Measurements from ENCODE around the gene POU3F3.
A peak's percentile ranks its signal among the peaks of the same experiment; 100 is the strongest.

POU3F3 gene

DNA sequence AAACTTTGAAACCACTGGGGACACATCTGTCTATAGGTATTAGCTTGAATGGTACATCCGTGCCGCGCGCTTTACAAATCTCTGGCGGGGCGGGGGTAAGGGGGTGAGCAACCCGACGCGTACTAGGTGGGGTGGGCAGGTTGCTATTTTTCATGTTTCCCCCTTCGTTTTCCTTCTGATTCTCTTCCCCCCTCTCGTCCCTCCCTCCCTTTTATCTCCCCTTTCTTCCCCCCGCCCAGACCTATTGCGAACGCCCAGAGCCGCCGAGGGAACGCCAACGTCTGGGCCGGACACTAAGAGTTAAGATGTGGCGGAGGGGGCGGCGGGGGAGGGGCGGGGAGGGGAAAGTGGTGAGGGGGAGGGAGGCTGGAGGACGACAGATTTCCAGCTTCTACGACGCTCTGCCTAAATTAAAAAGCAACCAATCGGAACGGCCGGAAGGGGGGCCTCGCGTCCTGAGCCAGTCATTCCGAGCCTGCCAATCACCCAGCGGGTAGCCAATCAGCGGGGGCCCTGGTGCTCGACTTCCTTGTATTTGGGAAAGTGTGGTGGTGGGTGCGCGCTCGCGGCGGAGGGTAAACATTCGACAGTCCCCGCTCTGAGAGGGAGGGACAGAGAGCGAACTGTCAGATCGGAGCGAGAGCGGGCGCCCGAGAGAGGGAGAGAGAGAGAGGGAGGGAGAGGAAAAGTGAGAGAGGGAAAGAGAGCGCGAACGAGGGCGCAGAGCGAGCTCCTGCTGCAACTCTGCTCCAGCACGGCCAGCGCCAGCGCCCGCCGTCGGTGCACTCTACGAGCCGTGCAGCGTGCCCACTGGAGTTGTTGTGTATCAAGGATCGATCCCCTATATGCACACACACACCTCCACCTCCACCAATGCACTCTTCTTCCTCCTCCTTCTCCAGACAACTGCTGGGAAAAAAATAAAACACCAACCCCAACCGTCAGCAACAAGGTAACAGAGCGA is at the start of gene POU3F3:
TSS of gene POU3F3 (plus strand) at position 582 of the 964 bp plus-strand sequence. CDS start 1,396 bp downstream, outside the sequence.
- DNase-seq (ENCODE audit: low read depth in 2 of 2): peak in 1 of 2 experiments; percentile 59

DNA sequence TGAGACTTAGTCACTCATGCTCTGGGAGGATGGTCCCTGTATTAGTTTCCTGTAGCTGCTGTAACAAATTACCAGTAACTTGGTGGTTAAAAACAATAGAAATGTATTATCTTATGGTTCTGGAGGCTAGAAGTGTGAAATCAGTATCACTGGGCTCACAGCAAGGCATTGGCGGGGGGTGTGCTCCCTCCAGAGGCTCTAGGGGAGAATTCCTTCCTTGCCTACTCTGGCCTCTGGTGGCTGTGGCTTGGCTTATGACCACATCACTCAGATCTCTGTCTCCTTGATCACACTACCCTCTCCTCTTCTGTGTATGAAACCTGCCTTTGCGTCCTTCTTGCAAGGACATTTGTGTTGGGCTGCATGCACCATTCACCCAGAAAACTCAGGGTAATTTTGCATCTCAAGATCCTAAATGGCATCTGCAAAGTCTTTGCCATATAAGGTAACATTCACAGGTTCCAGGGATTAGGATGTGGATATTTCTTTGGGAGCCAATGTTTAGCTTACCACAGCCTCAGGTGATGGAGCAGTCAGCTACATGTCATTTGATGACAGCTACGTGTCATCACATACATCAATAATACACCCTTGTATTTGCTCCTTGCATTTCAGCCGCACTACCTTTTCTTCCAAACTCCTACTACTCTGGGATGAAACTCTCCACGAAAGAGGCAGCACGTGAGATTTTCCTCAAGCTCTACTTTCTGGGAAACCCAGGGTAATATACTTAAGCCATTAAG is 49.6 kb upstream of the POU3F3 start:
- DNase-seq (ENCODE audit: low read depth in 2 of 2): no peak

DNA sequence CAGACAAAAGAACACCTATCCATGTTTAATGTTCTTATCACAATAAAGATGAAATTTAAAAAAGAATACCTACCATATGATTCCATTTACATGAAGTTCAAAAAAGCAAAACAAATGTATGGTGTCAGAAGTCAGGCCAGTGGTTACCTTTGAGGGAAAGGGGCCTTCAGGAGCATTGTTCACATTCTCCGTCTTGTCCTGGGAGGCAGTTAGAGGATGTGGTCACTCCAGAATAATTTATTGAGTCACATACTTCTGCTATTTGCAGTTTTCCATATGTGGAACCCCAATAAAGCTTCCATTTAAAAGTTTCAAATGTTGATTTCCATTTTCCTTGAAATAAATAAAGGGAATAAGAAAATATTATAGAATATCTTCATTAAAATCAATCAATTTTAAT is 41.6 kb upstream of the POU3F3 start:
- no peak for DNase-seq (ENCODE audit: low read depth in 2 of 2)

DNA sequence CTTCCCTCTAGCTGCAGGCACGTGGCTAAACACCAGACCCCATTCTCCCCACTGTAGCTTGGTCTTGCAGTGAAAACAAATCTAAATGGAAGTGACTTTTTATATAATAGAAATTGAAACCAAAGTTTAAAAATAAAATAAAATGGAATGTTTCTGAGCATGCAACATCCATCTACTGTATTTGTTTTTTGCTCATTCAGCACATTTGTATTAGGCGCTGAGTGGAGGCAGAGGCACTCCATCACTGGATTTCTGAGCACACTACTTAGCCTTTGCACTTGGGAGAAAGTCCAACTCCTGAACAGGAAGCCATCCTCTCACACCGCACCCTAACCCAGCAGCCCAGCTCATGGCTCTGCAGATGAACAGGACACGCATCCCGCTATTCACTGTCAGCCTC is 37.8 kb upstream of the POU3F3 start:
- no peak for DNase-seq (ENCODE audit: low read depth in 2 of 2)

DNA sequence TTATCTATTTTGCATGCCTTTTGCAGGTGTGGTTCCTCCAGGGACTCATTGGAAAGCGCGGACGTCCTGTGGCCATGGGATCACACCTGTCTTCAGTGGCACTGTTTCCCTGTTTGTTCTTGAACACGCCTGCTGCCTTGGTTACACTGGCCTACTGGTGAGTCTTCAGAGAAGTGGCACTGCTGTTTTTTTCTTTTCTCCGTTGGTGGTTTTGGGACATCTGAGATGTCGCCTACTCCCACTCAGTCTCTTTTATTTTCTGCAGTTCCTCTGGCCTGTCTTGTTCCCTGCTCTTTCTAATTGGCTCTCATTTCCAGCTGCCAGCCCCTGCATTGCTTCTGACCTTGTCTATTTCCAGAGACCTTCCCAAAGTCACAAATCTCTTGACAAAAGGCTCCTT is 35.7 kb upstream of the POU3F3 start:
- no peak for DNase-seq (ENCODE audit: low read depth in 2 of 2)

DNA sequence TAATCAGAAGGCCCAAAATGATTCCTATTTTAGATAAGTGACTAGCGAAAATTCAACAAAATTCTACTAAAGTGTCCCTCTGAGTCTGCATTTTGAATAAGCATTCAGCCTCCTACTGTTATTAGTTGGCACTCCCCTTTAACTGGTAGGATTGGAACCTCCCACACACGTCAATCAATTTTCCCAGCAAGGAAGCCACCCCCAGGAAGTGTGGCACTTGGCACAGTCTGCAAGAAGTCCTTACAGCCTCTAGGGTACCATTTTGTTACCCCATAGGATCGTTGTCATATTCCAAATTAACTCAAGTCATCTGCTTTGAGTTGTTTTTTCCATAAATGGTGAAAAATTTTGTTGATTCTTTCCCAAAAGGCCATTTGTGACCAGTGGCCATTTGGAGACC is 33.8 kb upstream of the POU3F3 start:
- DNase-seq (ENCODE audit: low read depth in 2 of 2): no peak

DNA sequence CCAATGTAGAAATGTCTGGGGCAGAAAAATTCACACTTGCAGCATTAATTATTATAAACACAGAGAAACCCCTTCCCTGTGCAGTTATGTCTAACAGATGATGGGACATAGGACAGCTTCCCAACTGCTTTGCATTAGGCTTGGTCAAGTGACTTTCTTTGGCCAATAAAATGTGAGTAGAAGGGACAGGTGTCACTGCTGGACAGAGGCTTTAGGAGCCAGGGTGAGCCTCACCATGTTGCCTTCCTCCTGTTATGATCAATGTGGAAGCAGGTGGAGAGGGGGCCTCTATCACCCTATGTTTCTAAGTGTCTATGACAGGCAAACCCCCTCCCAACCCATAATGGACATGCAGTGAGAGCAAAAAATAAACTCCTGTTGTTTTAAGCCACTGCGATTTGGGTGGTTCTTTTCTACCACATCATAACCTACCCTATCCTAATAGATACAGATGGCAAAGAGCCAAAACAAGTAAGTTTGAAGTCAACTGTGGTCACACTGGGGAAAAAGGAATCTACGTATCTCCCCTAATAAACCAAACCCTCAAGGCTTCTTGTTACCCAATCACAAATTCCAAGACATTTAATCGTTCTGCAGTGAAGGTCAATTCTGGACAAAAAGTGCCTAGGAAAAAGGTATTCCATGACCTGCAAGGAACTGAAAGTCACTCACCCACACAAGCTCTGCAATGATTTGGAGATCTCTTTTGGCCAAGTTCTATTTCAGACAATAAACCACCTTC is 28.6 kb upstream of the POU3F3 start:
- no peak for DNase-seq (ENCODE audit: low read depth in 2 of 2)

DNA sequence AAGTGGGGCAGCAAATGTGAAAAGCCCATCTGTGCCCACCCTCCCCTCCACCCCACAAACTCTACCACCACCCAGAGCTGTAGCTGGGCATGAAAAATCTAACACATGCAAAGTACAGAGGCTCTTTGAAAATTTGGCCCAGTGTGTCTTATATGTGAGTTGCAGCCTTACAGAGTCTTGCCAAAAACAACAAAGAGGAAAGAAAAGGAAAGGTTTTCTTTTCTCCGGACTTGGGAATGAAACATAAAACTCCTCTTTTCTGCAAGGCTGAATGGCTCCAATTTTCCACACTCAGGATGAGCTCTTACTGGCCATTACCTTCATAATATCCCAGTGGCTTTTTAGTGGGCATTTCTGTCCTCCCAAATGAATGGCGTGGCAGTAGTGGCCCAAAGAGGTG is 27.9 kb upstream of the POU3F3 start:
- DNase-seq (ENCODE audit: low read depth in 2 of 2): no peak

- no peak for DNase-seq (ENCODE audit: low read depth in 2 of 2)
These were observed 22.2 kb upstream of the POU3F3 start for GRCh38 chr2:104831742-104832141.

DNA sequence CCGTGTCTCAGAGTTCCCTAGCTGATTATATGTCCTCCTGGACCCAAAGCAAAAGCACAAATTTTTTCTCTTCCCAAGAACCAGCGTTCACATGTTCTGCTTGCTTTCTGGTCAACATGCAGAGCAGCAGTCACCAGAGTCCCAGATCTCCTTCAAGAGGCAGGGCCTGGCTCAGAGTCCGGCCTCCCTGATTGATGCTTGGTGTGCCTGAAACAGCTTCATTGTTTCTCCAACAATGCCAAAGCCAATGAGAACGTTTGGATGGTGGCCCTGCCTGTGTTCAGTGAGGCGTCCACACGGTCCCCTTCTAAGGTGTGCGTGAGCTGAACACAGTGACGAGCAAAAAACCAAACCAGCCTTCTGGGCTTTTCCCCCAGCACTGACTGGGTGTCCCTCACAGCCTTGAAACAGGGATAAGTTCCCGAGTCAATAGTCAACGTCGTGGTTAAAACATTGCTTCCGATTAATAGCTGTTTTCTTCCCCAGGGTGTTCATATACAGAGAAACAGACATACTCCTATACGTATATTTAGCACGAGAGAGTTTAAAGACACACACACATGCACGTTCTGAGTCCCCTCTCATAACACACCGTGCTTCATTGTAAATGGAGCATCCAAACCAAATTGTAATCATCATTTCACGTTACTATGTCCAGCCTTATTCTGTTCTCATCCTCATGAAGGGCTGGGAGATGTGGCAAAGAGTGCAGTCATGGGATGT is 19.3 kb upstream of the POU3F3 start:
- DNase-seq (ENCODE audit: low read depth in 2 of 2): no peak

DNA sequence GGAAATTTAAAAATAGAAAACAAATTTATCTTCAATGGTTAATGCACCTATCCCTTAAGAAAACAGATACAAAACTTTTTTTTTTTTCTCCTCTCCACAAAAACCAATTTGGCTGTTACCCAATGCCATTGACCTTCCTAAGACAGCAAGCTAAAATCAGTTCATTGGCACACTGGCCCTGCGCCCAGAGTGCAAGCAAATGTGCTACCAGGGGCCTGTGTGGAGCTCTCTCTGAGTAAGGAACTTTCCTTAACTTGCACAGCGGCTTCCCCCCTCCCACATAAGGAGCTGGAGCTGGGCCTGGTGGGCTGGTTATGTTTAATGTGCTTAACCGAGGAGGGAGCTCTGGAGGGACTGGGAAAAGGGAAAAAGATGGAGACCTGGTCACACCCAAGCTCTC is 17.6 kb upstream of the POU3F3 start:
- DNase-seq (ENCODE audit: low read depth in 2 of 2): no peak

DNA sequence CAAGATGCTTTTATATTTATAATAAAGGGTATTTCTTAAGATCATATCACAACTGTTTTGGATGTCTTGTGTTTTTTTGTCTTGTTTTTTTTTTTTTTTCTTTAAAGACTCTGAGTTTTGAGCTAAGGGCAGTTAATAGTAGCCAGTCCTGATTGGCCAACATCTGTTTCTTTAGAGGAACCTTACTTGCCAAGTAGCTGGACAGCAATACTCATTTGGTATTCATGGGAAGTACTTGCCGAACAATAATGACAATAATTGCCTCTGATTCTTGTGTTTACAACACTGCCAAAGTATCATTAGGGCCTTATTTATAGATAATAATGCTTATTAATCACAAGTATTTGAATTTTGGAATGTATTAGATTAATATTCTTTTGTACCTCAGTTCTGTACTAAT is 17.1 kb upstream of the POU3F3 start:
- no peak for DNase-seq (ENCODE audit: low read depth in 2 of 2)

GRCh38 chr2:104840156-104840555 is 13.8 kb upstream of the POU3F3 start:
- DNase-seq (ENCODE audit: low read depth in 2 of 2): no peak

GRCh38 chr2:104840893-104841585 is 12.9 kb upstream of the POU3F3 start:
- no peak for DNase-seq (ENCODE audit: low read depth in 2 of 2)

DNA sequence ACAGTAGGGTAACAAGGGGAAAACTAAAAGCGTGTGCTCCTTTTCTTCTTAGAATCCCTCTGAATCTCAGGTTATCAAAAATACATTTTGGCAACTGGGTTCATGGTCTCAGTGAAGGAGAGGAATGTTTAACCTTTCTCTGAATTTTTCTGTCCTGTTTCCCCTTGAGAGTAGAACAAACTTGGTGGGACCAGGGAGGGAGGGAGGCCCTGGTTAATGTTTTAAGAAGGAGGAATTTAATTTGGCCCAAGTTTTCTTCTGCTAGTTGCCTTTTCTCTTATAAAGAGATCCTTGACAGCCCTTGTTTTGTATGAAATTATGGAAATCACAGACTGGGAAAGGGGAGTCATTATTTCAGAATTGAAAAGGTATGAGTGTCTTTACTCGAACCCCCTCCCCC is 12.2 kb upstream of the POU3F3 start:
- DNase-seq (ENCODE audit: low read depth in 2 of 2): no peak

DNA sequence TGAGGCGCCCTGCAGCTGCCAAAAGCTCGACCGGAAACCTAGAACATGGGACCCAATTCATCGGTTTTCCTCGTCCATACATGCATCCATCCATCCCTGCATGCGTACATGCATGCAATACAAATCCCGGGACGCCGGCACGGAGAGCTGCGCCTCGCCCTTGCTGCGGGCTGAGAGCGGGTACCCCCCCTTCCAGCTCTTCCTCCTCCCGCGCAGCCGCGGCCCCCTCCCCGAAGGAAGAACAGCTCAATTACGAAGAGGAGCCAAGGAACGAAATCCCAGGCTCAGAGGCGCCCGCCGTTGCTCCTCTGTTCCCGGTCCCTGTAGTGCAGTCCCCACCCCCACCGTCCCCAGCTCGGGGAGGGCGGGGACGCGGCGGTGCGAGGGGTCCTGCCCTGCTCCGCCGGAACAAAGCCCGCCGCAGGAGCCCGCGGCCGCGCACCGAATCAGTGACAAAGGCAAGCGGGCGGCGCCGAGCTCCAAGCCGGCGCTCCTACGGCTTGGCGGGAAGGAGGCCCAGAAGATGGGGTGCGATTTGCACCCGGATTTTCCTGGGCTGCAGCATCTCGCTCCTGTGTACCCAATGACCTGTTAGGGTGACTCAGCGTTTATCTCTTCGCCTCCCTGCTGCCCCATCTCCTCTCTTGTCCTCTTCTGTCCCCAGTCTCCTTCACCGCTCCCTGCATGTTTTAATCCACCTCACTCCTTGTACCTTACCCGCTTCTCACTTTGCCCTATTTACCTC is 8.9 kb upstream of the POU3F3 start:
- no peak for DNase-seq (ENCODE audit: low read depth in 2 of 2)

GRCh38 chr2:104845552-104845931 is 8.4 kb upstream of the POU3F3 start:
- no peak for DNase-seq (ENCODE audit: low read depth in 2 of 2)

GRCh38 chr2:104845946-104846785 is 7.7 kb upstream of the POU3F3 start:
- DNase-seq (ENCODE audit: low read depth in 2 of 2): no peak
